ENCODE results near the gene SHMT1.

DNA sequence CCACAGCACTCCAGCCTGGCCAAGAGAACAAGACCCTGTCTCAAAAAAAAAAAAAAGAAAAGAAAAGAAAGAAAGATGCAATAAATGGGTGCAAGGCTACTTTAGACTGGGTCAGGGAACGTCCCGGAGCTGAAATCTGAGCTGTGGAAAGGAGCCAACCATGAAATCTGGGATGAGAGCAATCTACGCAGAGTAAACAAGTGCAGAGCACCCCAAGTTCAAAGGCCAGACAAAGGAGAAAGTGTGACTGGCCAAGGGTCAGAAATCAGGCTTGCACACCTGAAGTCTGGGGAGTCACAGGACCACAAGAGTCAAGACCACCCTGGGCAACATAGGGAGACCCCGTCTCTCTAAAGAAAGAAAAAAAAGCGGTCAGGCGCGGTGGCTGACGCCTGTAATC is 2.8 kb downstream of the SHMT1 start:
- TF ChIP-seq POLR2A (IDR thresholded peaks at IDR 0.05; ENCODE audit: low read length) (no peak), GATA1 (IDR thresholded peaks at IDR 0.05; ENCODE audit: low read depth, low read length) (no peak)

All from erythroblast (primary cell).